GM12864 (cell line): ENCODE data around the gene OR6Y1.
A peak's percentile ranks its signal among the peaks of the same experiment; 100 is the strongest.

Experiments used
- DNase-seq: peaks from one replicate; pipeline ENCODE4 v3.0.0-alpha.2; 2011; ENCODE audit warnings: low read depth
- H3K4me3 ChIP-seq: 2 replicates; pipeline ENCODE4 v1.5.1; 2011; ENCODE audit warnings: mild to moderate bottlenecking, low read depth, low read length, control low read depth
- TF ChIP-seq, protein P1 (sequence below): IDR thresholded peaks from 2 replicates; pipeline ENCODE4 v1.5.1; 2011; ENCODE audit warnings: low read depth, mild to moderate bottlenecking, moderate library complexity, low read length, control low read depth, inconsistent platforms; ENCODE audit errors: missing control alignments

OR6Y1 gene

DNA sequence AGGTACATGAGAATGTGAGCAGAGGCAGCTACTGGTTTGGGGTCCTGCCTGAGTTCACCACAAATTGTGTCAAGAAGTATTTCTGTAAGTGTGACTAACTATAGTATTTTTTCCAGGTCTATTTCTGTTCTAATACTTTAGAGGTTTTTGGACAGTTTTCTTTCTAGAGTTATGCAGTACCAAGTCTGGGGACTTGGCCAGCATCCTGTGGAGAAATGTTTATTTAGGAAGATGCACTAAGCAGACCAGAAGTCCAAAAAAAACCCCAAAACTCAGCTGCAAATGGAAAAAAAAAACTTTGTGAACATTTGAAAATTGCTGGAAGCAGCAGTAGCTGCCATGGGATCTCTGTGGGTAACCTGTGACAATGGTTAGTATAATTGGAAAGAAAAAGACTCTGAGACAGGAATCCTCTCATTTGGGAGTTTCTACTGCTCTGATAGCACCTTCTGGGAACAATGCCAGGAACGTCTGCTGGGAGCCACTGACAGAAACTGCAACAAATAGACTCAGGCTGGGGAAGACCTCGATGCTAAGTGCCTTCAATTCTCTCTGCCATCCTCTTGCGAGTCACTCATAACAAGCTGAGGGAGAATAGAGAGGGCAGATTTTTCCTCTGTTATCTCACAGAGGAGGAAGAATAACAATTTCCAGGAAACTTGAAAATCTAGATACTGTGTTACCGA lies 44.6 kb downstream of the OR6Y1 start:
- no peak for DNase-seq
- TF ChIP-seq, protein P1, sequence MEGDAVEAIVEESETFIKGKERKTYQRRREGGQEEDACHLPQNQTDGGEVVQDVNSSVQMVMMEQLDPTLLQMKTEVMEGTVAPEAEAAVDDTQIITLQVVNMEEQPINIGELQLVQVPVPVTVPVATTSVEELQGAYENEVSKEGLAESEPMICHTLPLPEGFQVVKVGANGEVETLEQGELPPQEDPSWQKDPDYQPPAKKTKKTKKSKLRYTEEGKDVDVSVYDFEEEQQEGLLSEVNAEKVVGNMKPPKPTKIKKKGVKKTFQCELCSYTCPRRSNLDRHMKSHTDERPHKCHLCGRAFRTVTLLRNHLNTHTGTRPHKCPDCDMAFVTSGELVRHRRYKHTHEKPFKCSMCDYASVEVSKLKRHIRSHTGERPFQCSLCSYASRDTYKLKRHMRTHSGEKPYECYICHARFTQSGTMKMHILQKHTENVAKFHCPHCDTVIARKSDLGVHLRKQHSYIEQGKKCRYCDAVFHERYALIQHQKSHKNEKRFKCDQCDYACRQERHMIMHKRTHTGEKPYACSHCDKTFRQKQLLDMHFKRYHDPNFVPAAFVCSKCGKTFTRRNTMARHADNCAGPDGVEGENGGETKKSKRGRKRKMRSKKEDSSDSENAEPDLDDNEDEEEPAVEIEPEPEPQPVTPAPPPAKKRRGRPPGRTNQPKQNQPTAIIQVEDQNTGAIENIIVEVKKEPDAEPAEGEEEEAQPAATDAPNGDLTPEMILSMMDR: no peak
- no peak overlapping the region for H3K4me3 ChIP-seq

DNA sequence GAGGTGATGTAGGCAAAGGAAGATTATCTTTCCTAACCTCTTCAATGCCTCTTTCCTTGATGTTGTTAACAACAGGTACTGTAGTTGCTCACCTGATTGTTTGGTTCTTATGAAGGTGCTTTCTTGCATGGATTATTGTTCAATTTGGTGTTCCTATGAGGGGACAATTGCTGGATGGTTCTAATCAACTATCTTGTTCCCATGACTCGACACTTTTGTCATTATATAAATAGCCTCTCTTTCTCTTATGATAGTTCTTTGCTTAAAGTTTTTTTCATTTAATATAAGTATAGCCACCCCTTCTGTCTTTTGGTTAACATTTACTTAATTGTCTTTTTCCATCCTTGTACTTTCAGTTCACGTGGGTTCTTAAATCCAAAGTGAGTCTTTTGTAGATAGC lies 46.7 kb downstream of the OR6Y1 start:
- TF ChIP-seq, protein P1: no peak
- no peak for DNase-seq
- H3K4me3 ChIP-seq: no peak overlapping the region

DNA sequence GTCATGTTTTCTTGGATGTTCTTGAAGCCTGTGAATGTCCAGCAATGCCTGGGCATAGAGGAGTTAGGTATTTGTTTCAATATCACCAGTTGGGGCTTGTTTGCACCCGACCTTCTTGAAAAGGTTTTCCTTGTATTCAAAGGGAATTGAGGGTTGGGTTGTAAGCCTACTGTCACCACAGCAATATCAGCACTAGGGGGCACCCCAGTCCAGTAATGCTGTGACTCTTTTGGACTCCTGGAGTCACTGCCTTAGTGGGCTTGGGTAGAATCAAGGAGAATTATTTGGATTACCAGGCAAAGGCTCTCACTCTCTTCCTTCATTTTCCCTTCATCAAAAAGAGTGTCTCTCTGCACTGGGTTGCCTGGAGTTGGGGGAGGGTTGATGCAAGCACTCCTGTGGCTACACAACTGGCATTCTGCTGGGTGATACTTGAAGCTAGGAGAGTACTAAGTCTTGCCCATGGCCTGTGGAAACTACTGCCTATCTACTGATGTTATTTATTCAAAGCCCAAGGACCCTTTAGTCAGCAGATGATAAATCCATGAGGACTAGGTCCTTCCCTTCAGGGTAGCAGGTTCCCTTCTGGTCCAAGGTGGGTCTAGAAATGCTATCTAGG lies 47.7 kb downstream of the OR6Y1 start:
- no peak for DNase-seq
- no peak overlapping the region for H3K4me3 ChIP-seq
- TF ChIP-seq, protein P1: peak; percentile 79

- DNase-seq: no peak
- TF ChIP-seq, protein P1: peak; percentile 3
Measured at GRCh38 chr1:158496374-158496773, 57.8 kb downstream of the OR6Y1 start.

GRCh38 chr1:158494796-158495195 lies 59.4 kb downstream of the OR6Y1 start:
- H3K4me3 ChIP-seq: no peak overlapping the region
- TF ChIP-seq, protein P1: no peak
- DNase-seq: no peak

More at GRCh38 chr1:158496374-158496773, 57.8 kb downstream of the OR6Y1 start:
- no peak overlapping the region for H3K4me3 ChIP-seq
